T-helper 1 cell (primary cell): ENCODE data around the gene EML1.

Experiments
- DNase-seq, 5 donors: peaks; one replicate each; pipeline ENCODE4 v3.0.0-alpha.2; 2012 to 2020

EML1 gene

DNA sequence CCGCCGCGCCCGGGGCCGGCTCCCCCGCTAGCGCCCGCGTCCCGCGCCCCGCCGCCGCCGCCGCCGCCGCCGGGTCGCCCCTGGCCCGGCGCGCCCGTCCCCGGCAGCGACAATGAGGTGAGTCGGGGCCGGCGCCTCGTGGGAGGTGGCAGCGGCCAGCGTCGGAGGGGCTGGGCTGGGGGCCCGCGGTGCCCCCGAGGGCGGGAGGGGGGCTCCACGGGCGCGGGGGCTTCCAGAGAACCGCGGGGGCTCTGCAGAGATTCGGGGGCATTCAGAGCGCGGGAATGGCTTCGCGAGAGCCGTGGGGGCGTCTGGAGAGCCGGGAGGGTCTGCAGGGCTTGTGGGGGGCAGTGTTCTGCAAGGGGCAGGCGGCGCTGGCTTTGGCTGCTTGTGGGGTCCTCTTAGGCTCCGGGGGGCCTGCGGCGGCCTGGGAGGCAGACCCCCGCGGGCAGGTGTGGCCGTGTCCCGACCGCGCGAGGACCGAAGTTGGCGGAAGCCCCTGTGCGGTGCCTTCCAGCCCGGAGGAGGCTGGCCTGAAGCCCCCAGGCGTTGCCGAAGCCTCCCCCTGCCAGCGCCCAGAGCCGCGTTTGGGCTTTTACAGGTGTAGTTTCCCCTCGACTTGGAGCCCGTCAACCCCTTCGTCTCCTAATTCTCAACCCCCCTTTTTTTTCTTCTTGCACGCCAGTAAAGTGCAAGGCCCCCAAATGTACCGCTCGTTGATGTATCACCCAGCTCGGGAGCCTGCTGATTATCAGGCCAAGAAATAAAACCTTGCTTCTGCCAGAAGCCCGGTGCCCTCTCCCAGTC is 178.9 kb downstream of the EML1 start:
- DNase-seq = peak in 1 of 5 donors; percentile 4

DNA sequence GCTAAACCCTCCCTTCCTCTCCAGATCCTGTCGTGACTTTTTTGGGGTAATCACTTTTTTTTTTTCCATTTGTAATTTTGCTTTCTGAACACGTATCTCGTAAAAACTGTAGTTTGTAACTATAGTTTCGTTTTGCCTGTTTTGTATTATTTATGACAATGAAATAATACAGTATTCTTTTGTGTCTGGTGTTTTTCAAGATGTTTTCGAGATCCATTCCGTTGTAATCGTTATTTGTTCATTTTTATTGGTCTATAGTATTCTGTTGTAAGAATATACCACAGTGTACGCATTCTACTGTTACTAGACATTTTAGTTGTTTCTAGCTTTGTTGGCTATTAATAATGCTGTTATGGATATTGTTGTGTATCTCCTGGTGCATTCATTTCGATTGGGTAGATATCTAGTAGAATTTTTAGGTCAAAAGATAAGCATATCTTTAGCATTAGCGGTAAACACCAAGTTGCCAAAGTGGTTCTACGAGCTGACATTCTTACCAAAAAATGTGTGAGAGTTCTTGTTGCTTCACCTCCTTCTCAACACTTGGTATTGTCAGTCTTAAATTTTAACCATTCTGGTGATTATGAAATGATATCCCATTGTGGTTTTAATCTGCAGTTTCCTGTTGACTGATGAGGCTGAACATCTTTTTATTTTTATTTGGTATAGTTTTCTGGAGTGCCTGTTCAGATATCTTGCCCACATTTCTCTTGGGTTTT is 179.7 kb downstream of the EML1 start:
- DNase-seq = no peak

DNA sequence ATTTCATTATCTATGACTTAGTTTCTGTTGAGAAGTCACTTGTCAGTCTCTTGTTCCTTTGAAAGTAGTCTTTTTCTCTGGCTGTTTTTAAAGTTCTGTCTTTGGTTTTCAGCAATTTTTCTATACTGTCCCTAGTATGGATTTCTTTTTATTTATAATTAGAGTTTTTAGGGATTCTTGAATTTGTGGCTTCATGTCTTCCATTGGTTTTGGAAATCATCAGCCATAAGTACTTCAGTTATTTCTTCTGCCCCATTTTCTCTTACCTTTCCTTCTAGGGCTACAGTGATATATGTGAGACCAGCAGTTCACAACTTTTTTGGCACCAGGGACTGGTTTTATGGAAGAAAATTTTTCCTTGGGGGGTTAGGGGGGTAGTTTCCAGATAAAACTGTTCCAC is 182.0 kb downstream of the EML1 start:
- no peak for DNase-seq

DNA sequence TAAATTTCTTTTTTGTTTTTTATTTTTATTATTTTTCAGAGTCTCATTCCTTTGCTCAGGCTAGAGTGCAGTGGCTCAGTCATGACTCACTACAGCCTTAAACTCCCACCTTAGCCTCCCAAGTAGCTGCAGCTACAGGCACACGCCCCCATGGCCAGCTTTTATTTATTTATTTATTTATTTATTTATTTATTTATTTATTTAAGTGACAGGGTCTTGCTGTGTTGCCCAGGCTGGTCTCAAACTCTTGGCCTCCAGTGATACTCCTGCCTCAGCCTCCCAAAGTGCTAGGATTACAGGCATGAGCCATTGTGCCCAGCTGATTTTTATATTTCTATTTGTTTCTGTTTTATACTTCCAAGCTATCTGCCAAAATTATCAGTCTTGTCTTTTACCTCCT is 182.8 kb downstream of the EML1 start:
- no peak for DNase-seq

DNA sequence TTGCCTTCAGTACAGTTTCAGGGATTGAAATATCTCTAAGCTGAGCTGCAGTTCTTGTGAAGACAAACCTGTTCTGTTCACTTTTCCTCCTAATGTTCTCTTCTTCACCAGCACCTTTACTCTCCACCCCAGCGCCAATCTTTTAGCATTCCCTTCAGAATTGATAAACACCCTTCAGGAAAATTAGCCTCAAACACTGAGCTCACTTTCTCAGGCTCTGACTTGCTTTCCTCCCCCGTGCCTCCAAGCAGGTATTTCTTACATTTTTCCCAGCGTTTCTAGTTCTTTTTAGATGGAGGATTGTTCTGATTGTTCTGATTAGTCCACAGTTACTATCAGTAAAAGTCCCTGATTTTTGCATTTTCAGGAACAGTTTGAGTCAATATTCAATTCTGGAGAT is 183.5 kb downstream of the EML1 start:
- DNase-seq = no peak

DNA sequence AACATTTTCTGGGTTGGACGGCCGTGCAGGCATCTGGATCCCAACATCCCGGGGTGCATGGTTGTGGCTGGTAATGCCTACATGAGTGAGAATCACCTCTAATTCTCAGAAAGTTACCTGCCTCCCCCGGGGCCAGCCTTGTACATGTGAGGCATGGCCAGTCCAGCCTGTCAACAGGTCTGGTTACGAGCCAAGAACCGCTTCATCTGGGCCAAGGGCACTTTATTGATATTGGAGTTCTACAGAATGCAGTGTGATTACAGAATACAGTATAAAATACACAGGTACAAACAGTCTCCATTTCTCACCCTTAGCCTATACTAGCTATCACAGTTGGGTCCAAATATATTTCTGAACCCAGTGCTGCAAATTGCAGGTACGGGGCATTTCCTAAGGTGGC is 187.1 kb downstream of the EML1 start:
- no peak for DNase-seq

DNA sequence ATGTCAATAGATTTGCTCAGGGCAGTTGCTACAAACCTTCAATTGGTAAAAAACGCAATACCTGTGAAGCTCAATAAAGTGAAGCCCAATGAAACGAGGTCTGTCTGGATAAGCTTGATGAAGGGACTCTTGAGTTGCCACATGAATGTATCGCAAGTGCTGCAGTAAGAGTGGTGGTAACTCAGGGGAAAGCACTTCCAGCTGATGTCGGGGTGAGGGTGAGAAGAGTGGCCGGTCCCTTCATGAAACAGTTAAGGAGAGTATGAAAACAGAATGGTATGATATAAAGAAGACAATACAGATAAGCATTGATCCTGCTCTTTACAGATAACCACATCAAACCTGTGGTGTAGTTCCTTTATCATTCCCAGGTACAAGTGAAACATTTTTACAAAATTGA is 188.6 kb downstream of the EML1 start:
- no peak for DNase-seq

DNA sequence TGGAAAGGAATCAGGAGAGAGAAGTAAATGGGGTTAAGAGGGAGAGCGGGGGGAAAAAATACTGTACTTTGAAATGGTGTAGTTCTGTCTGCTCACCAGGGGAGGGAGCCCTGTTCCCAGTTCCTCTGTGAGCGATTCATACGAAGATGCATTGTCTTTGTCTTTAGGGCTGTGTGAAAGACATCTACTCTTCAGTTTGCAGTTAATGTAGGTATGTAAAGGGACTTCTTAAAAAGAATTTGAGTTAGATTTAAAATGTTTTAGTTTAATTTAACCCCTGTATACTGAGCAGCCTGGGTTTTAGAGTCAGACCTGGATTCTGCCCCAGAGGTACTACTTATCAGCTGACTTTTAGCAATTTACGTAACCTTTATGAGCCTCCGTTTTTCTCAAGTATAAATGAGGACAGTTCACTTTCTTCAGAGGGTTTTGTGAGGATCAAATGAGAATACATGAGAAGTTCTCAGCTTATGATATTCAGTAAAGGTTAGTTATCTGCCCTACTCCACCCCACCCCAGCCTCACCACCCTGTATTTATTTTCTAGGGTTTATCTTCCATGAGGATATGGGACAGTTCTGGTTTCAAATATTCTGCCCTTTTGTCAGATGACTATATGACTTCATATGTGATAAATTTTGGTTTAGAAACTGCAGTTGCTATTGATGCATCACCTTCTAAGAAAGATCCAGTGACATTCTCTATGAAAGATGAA is 189.5 kb downstream of the EML1 start:
- DNase-seq = peak; percentile 19 to 63 (median 52)

DNA sequence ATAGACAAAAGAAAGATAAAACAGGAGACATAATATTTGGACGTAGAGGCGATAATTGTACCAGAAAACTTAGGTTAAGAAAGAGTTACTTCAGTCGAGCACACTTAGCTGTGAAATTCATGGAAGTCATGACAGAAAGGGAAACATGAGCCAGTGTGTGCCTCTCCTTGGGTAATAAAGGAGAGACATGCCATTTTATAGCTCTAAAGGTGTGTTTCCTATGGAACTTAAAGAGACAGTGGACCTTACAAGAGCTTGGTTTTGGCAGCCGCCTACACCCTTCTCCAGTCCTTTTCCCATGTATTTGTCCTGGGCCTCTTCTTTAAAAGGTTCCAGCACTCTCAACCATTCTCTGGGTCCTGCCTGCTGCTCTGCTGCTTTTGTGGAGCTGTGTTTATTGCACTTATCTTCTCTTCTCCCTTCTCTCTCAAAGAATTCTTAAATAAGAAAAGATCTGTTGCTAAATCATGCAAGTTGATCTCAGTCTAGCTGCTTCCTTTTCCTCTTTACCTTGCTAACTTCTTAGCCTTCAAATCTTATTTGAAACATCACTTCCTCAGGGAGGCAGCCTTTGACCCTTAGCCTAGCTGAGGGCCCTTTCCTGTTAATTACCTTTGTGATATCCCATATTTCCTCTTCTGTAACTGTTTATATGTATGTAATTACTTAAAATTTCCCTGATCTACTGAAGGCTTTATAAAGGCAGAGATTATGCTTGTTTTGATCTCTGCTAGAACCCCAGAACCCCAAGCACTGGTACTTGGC is 190.2 kb downstream of the EML1 start:
- no peak for DNase-seq

DNA sequence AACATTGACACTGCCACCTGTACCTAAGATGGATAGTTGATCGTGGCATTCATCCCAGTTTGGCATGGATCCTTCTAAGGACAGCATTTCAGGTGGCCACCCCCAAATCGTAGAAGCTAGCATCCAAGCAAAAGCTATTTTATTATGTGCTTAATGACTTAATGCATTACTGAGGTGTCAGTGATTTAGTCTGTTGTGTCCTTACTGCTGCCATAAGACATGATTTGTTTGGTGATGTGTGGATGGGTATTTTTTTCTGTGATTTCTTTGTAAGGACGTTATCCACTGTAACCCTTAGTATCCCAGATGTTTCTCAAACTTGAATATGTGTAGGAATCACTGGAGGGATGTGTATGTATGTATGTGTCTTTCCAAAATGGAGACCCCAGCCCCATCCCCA is 190.8 kb downstream of the EML1 start:
- DNase-seq = no peak

DNA sequence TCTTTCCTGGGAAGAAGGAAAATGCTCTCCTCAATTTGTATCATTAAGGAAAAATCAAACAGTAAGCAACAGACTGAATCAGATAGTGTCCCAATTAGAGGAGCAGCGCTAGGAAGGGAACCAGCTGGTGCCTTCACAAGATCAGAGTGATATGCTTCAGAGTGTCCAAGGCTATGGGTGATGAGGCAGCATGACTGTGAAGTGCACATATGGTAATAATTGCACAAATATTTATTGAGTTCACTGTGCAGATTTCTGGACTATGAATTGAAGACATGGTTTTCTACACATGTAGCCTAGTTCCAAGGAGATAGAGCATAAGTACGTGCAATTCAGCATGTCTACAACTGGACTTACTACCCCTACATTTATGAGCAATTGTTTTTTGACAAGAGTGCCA is 193.2 kb downstream of the EML1 start:
- no peak for DNase-seq

DNA sequence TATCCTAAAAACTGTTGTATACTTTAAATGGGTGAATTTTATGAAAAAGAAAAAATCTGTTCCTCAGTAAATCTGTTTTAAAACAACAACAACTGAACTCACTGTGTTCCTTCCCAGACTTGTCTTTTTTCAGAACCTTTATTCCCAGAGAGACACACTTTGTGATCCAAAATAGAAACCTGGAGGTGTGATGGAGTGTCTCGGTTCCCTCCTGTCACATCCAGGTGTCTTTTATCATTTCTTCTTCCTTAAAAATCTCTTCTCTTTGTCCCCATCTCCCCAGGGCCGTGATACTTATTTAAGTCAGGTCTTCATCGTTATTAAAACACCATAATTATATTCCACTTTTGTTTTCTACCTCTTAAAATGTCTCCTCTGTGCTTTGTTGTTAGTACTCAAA is 195.8 kb downstream of the EML1 start:
- DNase-seq = no peak

DNA sequence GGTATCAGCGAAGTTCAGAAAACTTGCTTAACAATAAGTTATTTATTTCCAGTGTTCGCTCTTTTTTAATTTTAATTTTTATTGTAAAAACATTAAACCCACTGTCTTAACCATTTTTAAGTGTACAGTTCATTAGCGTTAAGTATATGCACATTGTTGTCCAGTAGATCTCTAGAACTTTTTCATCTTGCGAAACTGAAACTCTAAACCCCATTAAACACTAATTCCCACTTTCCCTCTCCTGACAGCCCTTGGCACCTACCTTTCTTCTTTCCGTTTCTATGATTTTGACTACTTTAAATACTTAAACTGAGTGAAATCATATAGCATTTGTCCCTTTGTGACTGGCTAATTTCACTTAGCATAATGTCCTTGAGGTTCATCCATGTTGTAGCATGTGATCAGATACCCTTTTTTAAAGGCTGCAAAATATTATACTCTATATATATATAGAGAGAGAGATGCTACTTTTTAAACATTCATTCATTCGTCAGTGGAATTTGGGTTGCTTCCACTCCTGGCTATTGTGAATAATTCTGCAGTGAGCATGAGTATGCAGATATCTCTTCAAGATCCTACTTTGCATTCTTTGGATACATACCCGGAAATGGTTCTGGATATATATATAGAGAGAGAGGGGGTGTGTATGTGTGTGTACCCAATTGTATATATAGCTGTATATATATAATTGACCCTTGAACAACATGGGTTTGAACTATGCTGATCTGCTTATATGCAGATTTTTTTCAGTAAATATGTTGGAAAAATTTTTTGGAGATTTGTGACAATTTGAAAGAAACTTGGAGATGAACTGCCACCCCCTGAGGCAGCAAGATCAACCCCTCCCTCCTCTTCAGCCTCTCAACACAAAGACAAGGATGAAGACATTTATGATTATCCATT is 197.3 kb downstream of the EML1 start:
- DNase-seq = no peak

DNA sequence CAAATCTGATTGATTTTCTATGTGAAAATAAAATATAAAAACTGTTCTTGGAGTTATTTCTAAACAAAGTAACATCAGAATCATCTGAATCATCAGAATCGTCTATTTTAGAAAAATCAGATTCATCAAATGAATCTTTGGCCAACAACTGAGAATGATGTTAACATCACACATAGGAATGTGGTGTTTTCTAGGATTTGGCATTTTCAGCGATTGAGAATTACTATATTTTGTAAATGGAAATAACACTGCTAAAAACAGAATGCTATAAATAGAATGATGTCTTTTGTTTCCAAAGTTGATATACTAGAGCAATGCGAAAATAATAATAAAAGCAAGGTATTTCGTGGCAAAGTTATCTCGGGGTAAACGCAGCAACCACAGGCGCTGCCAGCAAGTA is 198.1 kb downstream of the EML1 start:
- DNase-seq = no peak
